NCI-H146 treated with DMSO at 0.1 percent for 48 hours (cell line): Measurements from ENCODE around the gene WFIKKN1.

ENCODE experiments used
- DNase-seq: peaks from one replicate; lab custom pipeline; 2025; ENCODE audit not compliant: unreplicated experiment; lab: John Stamatoyannopoulos, UW

WFIKKN1 gene

GRCh38 chr16:672371-672770 lies 41.6 kb downstream of the WFIKKN1 start:
- DNase-seq = no peak

- no peak for DNase-seq
These were observed 42.1 kb downstream of the WFIKKN1 start for GRCh38 chr16:672851-673250.

- no peak for DNase-seq
These were observed 42.7 kb downstream of the WFIKKN1 start for GRCh38 chr16:673399-673991.

GRCh38 chr16:674214-674881 lies 43.6 kb downstream of the WFIKKN1 start:
- DNase-seq = no peak

- no peak for DNase-seq
These were observed 44.4 kb downstream of the WFIKKN1 start, which contains the start of gene RHBDL1 for GRCh38 chr16:674968-675883. Gene RHBDL1 (plus strand): TSS chr16:675671. CDS start chr16:675791, 120 bp downstream.

GRCh38 chr16:675884-676564 lies 45.2 kb downstream of the WFIKKN1 start:
- DNase-seq = no peak

GRCh38 chr16:676565-676902 lies 45.7 kb downstream of the WFIKKN1 start:
- DNase-seq = no peak

- peak; percentile 78 for DNase-seq
These were observed 46.1 kb downstream of the WFIKKN1 start for GRCh38 chr16:676913-677312.

GRCh38 chr16:677316-678190 lies 46.8 kb downstream of the WFIKKN1 start:
- peak; percentile 83 for DNase-seq

- DNase-seq = no peak
These were observed 47.5 kb downstream of the WFIKKN1 start for GRCh38 chr16:678209-678857.

- peak; percentile 71 for DNase-seq
These were observed 48.4 kb downstream of the WFIKKN1 start for GRCh38 chr16:678858-679813.

GRCh38 chr16:679814-680624 lies 49.2 kb downstream of the WFIKKN1 start, which contains the start of gene STUB1:
Gene STUB1 (plus strand): TSS chr16:680410. CDS start chr16:680526, 116 bp downstream.
- peak; percentile 58 for DNase-seq

- DNase-seq = no peak
These were observed 49.8 kb downstream of the WFIKKN1 start for GRCh38 chr16:680625-680945.

GRCh38 chr16:680967-681745 lies 50.4 kb downstream of the WFIKKN1 start:
- no peak for DNase-seq

GRCh38 chr16:681746-682427 lies 51.1 kb downstream of the WFIKKN1 start:
- DNase-seq = no peak
